ENCODE results near the gene CWC27. TPM values are rescaled to one million over a fixed set of nuclear protein-coding genes. Genes with fewer than 3 reads are reported as not detected.

CWC27 gene
- total and polyA plus RNA-seq, 9 of the 15 experiments (the other 6 are each of a cell fraction or from before 2014, with no cell fraction given) = 19.7 to 49.3 (median 38.3) TPM

DNA sequence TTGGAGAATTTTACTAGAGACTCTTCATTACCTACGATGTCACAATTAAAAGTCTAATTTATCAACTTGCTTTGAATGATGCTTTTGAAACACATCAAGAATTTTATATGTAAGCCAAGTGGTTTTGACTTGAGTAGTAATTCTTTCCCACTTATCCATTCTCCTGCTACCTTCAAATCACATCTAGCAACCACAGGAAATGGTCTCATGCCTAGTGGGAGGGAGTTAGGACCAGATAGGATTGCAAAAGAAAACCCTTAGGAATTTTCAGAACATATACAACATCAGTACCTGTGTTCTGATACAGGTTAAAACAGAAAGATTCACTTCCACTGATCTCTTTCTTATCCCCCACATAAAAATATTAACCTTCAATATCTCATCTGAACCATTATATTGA is 260.4 kb downstream of the CWC27 start:
- Histone ChIP-seq H3K27me3 (ENCODE audit: control insufficient read depth in 2 of 2, insufficient read depth in 2 of 2, low read length in 2 of 2) (no peaks in the 10 kb centered on the region), H3K36me3 (ENCODE audit: control insufficient read depth, insufficient read depth, low read length) (no peaks in the 10 kb centered on the region), H3K27ac (ENCODE audit: extremely low read depth, low read depth, low read length) (no peak overlapping the region), H3K4me3 (no peak overlapping the region), H3K9me1 (ENCODE audit: control insufficient read depth, insufficient read depth, low read length) (no peaks in the 10 kb centered on the region), H4K20me1 (replicated peaks; ENCODE audit: control insufficient read depth, insufficient read depth, low read length) (no peaks in the 10 kb centered on the region), H3K9me3 (replicated peaks; ENCODE audit: control insufficient read depth, insufficient read depth, low read depth, low read length) (no peaks in the 10 kb centered on the region), H3K4me1 (replicated peaks in 1 of 2; ENCODE audit: control insufficient read depth in 2 of 2, insufficient read depth in 2 of 2, low read length in 2 of 2) (peaks cover 0 to 5% of the 10 kb centered on the region in 2 experiments; a peak in 1 of 5 replicates), H3K9ac (ENCODE audit: insufficient read depth in 1 of 2, low read depth in 2 of 2, low read length in 2 of 2) (no peak overlapping the region), H3K79me2 (ENCODE audit: control insufficient read depth, insufficient read depth, low read length) (no peaks in the 10 kb centered on the region), H3K4me2 (ENCODE audit: insufficient read depth, low read length) (no peak overlapping the region), H2AFZ (ENCODE audit: low read depth, low read length) (no peak overlapping the region)
- FAIRE-seq (no peak), DNase-seq (ENCODE audit: extremely low read depth in 1 of 4, low spot score in 3 of 4) (no peak), ATAC-seq (no peak)
- intact Hi-C loops (cut with micrococcal nuclease) (no loop called here), in situ Hi-C loops (cut with MboI) (no loop called here)
- 0% methylated on average over 1 of the region's 1 CpG for WGBS (ENCODE audit: insufficient coverage, low coverage, missing lambda C conversion rate)
- ChIA-PET POLR2A (no interaction called here), CTCF (ENCODE audit: low intra/inter-chr PET ratio) (no interaction called here)
- no TSS peak for BruUV-seq (replicated peaks)
- TF ChIP-seq, protein P1, sequence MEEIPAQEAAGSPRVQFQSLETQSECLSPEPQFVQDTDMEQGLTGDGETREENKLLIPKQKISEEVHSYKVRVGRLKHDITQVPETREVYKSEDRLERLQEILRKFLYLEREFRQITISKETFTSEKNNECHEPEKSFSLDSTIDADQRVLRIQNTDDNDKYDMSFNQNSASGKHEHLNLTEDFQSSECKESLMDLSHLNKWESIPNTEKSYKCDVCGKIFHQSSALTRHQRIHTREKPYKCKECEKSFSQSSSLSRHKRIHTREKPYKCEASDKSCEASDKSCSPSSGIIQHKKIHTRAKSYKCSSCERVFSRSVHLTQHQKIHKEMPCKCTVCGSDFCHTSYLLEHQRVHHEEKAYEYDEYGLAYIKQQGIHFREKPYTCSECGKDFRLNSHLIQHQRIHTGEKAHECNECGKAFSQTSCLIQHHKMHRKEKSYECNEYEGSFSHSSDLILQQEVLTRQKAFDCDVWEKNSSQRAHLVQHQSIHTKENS (CRISPR knock-in tag; IDR thresholded peaks at IDR 0.05) = no peak
- TF ChIP-seq LCOR (CRISPR knock-in tag; IDR thresholded peaks at IDR 0.05) (no peak), MNT (conservative IDR thresholded peaks at IDR 0.05) (no peak), ZBTB43 (CRISPR knock-in tag; IDR thresholded peaks at IDR 0.05) (no peak), SIN3B (IDR thresholded peaks at IDR 0.05; ENCODE audit: low read depth) (no peak), SIN3A (IDR thresholded peaks at IDR 0.05; ENCODE audit: borderline replicate concordance in 2 of 2, control insufficient read depth in 1 of 2, low read depth in 2 of 2, low read length in 2 of 2) (no peak), EHMT2 (IDR thresholded peaks at IDR 0.05) (no peak), POLR3G (IDR thresholded peaks at IDR 0.05; ENCODE audit: extremely low read depth, insufficient read length, insufficient replicate concordance) (no peak), PPARD (CRISPR knock-in tag; IDR thresholded peaks at IDR 0.05) (no peak), E2F8 (IDR thresholded peaks at IDR 0.05; ENCODE audit: low read depth, partially characterized antibody) (no peak), BCL6 (CRISPR knock-in tag; IDR thresholded peaks at IDR 0.05) (no peak), NRF1 (conservative IDR thresholded peaks at IDR 0.05 in 1 of 2, IDR thresholded peaks at IDR 0.05 in 1 of 2) (no peak), ELF2 (CRISPR knock-in tag; IDR thresholded peaks at IDR 0.05) (no peak)

All from K562 (cell line).